ENCODE measurements around the gene APOL2. TPM values are rescaled to one million over a fixed set of nuclear protein-coding genes. Genes with fewer than 3 reads are reported as not detected.

APOL2 gene
- total RNA-seq, 1 experiment from 2014 or later: 9.9 TPM

- no peak for DNase-seq (ENCODE audit: low read depth, low spot score)
- no peaks in the 10 kb centered on the region for H3K36me3 ChIP-seq (ENCODE audit: control insufficient read depth in 1 of 2, insufficient read depth in 2 of 2, low read length in 2 of 2)
- ChIA-PET POLR2A (no interaction called here), CTCF (no interaction called here), RAD21 (ENCODE audit: low non-redundant PET in 1 of 2, low total read pairs in 2 of 2, uncharacterized antibody in 2 of 2, unreplicated experiment in 2 of 2) (no interaction called here)
- H3K27ac ChIP-seq (ENCODE audit: low read depth, low read length): no peak overlapping the region
- intact Hi-C loops (cut with micrococcal nuclease): loop anchor here (5.0 kb wide), 2 partner anchors 38 to 78 kb away; partner anchors contain the start of gene APOL2
- H3K4me2 ChIP-seq (ENCODE audit: low read length): no peak overlapping the region
- H3K27me3 ChIP-seq (ENCODE audit: insufficient read depth, low read length): no peaks in the 10 kb centered on the region
- H4K20me1 ChIP-seq (ENCODE audit: insufficient read depth): no peaks in the 10 kb centered on the region
- ATAC-seq: no peak
- TF ChIP-seq ZFX (IDR thresholded peaks at IDR 0.05) (no peak), CTCF (IDR thresholded peaks at IDR 0.05 in 2 of 3, conservative IDR thresholded peaks at IDR 0.05 in 1 of 3; ENCODE audit: borderline replicate concordance in 1 of 3, insufficient read depth in 1 of 3, low read depth in 2 of 3, low read length in 2 of 3) (0 out of 6 replicates have a peak, but pooled peaks of 1 of the 3 experiments have one; percentile 12), SIN3A (IDR thresholded peaks at IDR 0.05; ENCODE audit: low read depth) (no peak), RAD21 (IDR thresholded peaks at IDR 0.05; ENCODE audit: low read depth) (no peak), FOSL1 (IDR thresholded peaks at IDR 0.05; ENCODE audit: low read depth) (no peak), POLR2A (IDR thresholded peaks at IDR 0.05; ENCODE audit: borderline replicate concordance, extremely low read depth, insufficient read depth, insufficient read length) (no peak), REST (IDR thresholded peaks at IDR 0.05; ENCODE audit: low read depth) (peak; percentile 30), EZH2phosphoT487 (IDR thresholded peaks at IDR 0.05; ENCODE audit: borderline replicate concordance) (no peak), CBX3 (IDR thresholded peaks at IDR 0.05; ENCODE audit: low read depth) (no peak)
- H3K9ac ChIP-seq (ENCODE audit: low read length): no peak overlapping the region
- no peaks in the 10 kb centered on the region for H3K9me3 ChIP-seq (ENCODE audit: control insufficient read depth in 1 of 2, insufficient read depth in 1 of 2, low read depth in 1 of 2, low read length in 2 of 2)
- no TSS peak for BruUV-seq (replicated peaks)
- no peaks in the 10 kb centered on the region for H3K79me2 ChIP-seq (ENCODE audit: insufficient read depth, low read length)
- no peak overlapping the region for H2AFZ ChIP-seq (ENCODE audit: low read depth, low read length, poor library complexity, severe bottlenecking)
- H3K4me3 ChIP-seq (replicated peaks in 1 of 2; ENCODE audit: low read depth in 1 of 2, low read length in 2 of 2): no peak overlapping the region
- H3K9me2 ChIP-seq (ENCODE audit: insufficient read depth): no peaks in the 10 kb centered on the region
- no peaks in the 10 kb centered on the region for H3K4me1 ChIP-seq (ENCODE audit: control insufficient read depth in 1 of 2, insufficient read depth in 2 of 2, low read length in 2 of 2)
Observed at GRCh38 chr22:36199001-36199551, 40.3 kb downstream of the APOL2 start.

All from HCT116 (cell line).